SU-DHL-6 (cell line): ENCODE results near the gene UQCR10.

Experiments
- EZH2phosphoT487 ChIP-seq: fragments of 200-600 bp; sonication (generic), shearing (Covaris generic); conservative IDR thresholded peaks from 2 replicates; pipeline ENCODE4 v1.6.1; 2018; ENCODE audit warnings: mild to moderate bottlenecking, antibody characterized with exemption, low read length, moderate library complexity, mixed read lengths
- TF ChIP-seq, protein P1 (sequence below): fragments of 200-600 bp; sonication (generic); IDR thresholded peaks from one replicate; pipeline ENCODE4 v1.5.1; 2017; ENCODE audit warnings: antibody characterized with exemption, mild to moderate bottlenecking, low read length, moderate library complexity; ENCODE audit not compliant: insufficient read depth, poor library complexity, severe bottlenecking

DNA sequence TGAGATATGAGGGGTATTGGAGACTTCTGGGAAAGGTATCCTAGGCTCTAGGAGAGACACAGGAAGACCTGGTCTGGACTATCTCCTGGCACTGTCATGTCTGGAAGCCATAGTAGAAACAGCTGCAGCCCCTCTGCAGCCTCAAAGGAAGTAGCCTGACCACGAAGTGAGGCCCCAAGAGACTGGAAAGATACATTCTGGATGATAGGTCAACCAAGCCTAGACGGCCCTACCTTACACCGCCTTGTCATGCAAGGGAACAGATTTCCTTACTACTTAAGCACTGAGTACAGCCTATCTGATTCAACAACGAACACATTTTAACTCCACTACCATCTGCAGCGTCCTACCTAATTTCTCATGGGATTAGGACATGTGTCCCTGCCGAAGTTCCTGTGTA lies 31.1 kb downstream of the UQCR10 start:
- TF ChIP-seq, protein P1, sequence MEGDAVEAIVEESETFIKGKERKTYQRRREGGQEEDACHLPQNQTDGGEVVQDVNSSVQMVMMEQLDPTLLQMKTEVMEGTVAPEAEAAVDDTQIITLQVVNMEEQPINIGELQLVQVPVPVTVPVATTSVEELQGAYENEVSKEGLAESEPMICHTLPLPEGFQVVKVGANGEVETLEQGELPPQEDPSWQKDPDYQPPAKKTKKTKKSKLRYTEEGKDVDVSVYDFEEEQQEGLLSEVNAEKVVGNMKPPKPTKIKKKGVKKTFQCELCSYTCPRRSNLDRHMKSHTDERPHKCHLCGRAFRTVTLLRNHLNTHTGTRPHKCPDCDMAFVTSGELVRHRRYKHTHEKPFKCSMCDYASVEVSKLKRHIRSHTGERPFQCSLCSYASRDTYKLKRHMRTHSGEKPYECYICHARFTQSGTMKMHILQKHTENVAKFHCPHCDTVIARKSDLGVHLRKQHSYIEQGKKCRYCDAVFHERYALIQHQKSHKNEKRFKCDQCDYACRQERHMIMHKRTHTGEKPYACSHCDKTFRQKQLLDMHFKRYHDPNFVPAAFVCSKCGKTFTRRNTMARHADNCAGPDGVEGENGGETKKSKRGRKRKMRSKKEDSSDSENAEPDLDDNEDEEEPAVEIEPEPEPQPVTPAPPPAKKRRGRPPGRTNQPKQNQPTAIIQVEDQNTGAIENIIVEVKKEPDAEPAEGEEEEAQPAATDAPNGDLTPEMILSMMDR, result no peak
- TF ChIP-seq EZH2phosphoT487, result no peak
